CD1c-positive myeloid dendritic cell (primary cell): ENCODE measurements around the gene TCEA2.
A peak's percentile ranks its signal among the peaks of the same experiment; 100 is the strongest.

Experiments used
- DNase-seq: peaks from one replicate; pipeline ENCODE4 v3.0.0-alpha.2; 2016; ENCODE audit errors: extremely low spot score

Gene TCEA2

GRCh38 chr20:64049060-64049877 lies 13.7 kb upstream of the TCEA2 start, which contains the start of gene SOX18:
Gene SOX18, minus strand, starts transcription at chr20:64049639. Its CDS starts 123 bp downstream, at chr20:64049516.
- peak; percentile 35 for DNase-seq

GRCh38 chr20:64049878-64050260 lies 13.1 kb upstream of the TCEA2 start:
- no peak for DNase-seq

GRCh38 chr20:64050261-64051032 lies 12.6 kb upstream of the TCEA2 start:
- DNase-seq: no peak

- DNase-seq: no peak
Observed at GRCh38 chr20:64051033-64051452, 12.0 kb upstream of the TCEA2 start.

- DNase-seq: no peak
Observed at GRCh38 chr20:64051561-64052325, 11.3 kb upstream of the TCEA2 start.

GRCh38 chr20:64052326-64052722 lies 10.7 kb upstream of the TCEA2 start:
- DNase-seq: no peak

- no peak for DNase-seq
Observed at GRCh38 chr20:64052987-64053840, 9.8 kb upstream of the TCEA2 start.

GRCh38 chr20:64053841-64054661 lies 8.9 kb upstream of the TCEA2 start:
- DNase-seq: peak; percentile 16

GRCh38 chr20:64055396-64055892 lies 7.6 kb upstream of the TCEA2 start:
- no peak for DNase-seq

- peak; percentile 5 for DNase-seq
Observed at GRCh38 chr20:64055893-64056638, 6.9 kb upstream of the TCEA2 start.

GRCh38 chr20:64056639-64056888 lies 6.4 kb upstream of the TCEA2 start:
- no peak for DNase-seq

GRCh38 chr20:64056889-64057627 lies 5.9 kb upstream of the TCEA2 start:
- no peak for DNase-seq

- peak; percentile 64 for DNase-seq
Observed at GRCh38 chr20:64057628-64058498, 5.1 kb upstream of the TCEA2 start.

- peak; percentile 4 for DNase-seq
Observed at GRCh38 chr20:64058536-64058935, 4.5 kb upstream of the TCEA2 start.

GRCh38 chr20:64062276-64062595 lies 762 bp upstream of the TCEA2 start:
- no peak for DNase-seq

- DNase-seq: peak; percentile 61
Observed at GRCh38 chr20:64063389-64064144, 569 bp downstream of the TCEA2 start.

- DNase-seq: no peak
Observed at GRCh38 chr20:64064145-64064698, 1.2 kb downstream of the TCEA2 start.
